ENCODE results near the gene SYT2.

DNA sequence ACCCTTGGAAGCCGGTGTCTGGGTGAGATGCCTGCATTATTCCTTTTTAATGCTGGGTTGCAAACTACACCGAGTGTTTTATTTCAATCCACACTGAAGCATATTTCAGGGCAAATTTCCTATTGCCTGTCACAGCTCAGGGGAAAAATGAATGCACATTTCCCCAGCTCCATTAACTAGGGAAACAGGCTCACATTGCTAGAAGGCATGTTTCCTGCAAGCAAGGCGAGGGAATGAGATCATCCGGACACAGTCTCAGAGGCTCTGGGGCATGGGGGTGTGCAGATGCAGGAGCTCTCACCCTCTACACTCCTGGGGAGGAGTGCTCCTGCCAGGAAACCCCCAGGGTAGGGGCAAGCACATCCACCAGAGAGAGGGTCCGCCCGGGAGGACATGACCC, 24.6 kb downstream of the SYT2 start:
- TF ChIP-seq, protein P1, sequence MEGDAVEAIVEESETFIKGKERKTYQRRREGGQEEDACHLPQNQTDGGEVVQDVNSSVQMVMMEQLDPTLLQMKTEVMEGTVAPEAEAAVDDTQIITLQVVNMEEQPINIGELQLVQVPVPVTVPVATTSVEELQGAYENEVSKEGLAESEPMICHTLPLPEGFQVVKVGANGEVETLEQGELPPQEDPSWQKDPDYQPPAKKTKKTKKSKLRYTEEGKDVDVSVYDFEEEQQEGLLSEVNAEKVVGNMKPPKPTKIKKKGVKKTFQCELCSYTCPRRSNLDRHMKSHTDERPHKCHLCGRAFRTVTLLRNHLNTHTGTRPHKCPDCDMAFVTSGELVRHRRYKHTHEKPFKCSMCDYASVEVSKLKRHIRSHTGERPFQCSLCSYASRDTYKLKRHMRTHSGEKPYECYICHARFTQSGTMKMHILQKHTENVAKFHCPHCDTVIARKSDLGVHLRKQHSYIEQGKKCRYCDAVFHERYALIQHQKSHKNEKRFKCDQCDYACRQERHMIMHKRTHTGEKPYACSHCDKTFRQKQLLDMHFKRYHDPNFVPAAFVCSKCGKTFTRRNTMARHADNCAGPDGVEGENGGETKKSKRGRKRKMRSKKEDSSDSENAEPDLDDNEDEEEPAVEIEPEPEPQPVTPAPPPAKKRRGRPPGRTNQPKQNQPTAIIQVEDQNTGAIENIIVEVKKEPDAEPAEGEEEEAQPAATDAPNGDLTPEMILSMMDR (IDR thresholded peaks at IDR 0.05; ENCODE audit: insufficient read depth, low read length) = no peak
- no peak for TF ChIP-seq GABPA (IDR thresholded peaks at IDR 0.05; ENCODE audit: low read depth)
- TF ChIP-seq POLR2AphosphoS5 (IDR thresholded peaks at IDR 0.05; ENCODE audit: low read depth) = no peak
- TF ChIP-seq REST (IDR thresholded peaks at IDR 0.05; ENCODE audit: insufficient replicate concordance, low read depth) = no peak
- no peak for TF ChIP-seq SPI1 (IDR thresholded peaks at IDR 0.05; ENCODE audit: borderline replicate concordance, low read depth)
